ENCODE results near the gene TSNAXIP1.

DNA sequence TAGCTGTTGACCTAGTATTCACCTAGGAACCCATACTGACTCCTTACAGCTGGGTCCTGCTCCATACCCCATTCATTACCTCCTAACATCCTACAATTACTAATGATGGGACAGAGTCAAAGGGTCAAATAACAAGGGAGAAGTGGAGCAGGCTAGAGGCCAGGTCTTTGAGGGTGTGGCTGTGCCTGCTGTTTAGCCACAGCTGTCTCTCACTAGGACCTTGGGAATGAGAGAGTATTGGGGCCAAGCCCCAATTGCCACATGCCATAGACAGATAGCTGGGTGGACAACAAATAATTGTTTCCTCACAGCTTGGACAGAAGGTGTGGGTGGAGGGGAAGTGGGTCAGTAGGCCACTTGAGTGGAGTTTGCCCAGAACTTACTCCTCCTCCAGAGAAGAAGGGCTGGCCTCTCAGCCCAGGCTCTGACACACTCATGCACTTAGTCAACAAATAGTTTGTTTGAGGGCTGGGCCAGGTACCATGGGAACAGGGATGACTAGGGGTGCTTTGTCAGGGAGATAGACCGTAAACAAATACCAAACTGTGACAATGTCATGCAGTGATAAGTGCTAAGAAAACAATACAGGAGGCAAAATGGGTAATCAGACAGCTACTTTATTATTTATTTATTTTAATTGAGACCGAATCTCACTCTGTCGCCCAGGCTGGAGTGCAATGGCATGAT is 51.0 kb downstream of the TSNAXIP1 start:
- TF ChIP-seq, protein P1, sequence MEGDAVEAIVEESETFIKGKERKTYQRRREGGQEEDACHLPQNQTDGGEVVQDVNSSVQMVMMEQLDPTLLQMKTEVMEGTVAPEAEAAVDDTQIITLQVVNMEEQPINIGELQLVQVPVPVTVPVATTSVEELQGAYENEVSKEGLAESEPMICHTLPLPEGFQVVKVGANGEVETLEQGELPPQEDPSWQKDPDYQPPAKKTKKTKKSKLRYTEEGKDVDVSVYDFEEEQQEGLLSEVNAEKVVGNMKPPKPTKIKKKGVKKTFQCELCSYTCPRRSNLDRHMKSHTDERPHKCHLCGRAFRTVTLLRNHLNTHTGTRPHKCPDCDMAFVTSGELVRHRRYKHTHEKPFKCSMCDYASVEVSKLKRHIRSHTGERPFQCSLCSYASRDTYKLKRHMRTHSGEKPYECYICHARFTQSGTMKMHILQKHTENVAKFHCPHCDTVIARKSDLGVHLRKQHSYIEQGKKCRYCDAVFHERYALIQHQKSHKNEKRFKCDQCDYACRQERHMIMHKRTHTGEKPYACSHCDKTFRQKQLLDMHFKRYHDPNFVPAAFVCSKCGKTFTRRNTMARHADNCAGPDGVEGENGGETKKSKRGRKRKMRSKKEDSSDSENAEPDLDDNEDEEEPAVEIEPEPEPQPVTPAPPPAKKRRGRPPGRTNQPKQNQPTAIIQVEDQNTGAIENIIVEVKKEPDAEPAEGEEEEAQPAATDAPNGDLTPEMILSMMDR (IDR thresholded peaks at IDR 0.05), result no peak
- no peak for TF ChIP-seq ZFX (IDR thresholded peaks at IDR 0.05; ENCODE audit: borderline replicate concordance)

Data from 22Rv1 (cell line).